ENCODE measurements around the gene C16orf78. TPM values are rescaled to one million over a fixed set of nuclear protein-coding genes. Genes with fewer than 3 reads are reported as not detected.

C16orf78 gene
- total and polyA plus RNA-seq, 2 donors (not counting 1 experiment from before 2014, with no cell fraction given): not detected

- Histone ChIP-seq H2AFZ (ENCODE audit: low read length) (no peak overlapping the region), H3K4me1 (ENCODE audit: control insufficient read depth, extremely low read depth, insufficient read depth, low read length) (no peaks in the 10 kb centered on the region), H4K20me1 (ENCODE audit: control insufficient read depth, extremely low read depth, insufficient read depth, low read length) (no peaks in the 10 kb centered on the region), H3K27ac (ENCODE audit: insufficient read depth, low read length) (no peak overlapping the region), H3K9ac (ENCODE audit: insufficient read depth, low read length) (no peak overlapping the region), H3K9me3 (ENCODE audit: control insufficient read depth, insufficient read depth, low read depth, low read length) (no peaks in the 10 kb centered on the region), H3K4me3 (replicated peaks in 1 of 4; ENCODE audit: control extremely low read depth in 1 of 4, insufficient read depth in 1 of 4, low read depth in 3 of 4, low read length in 4 of 4) (no peak overlapping the region), H3K79me2 (ENCODE audit: control insufficient read depth, insufficient read depth, low read length) (no peaks in the 10 kb centered on the region), H3K27me3 (ENCODE audit: control insufficient read depth, insufficient read depth, low read length) (no peaks in the 10 kb centered on the region), H3K36me3 (ENCODE audit: control insufficient read depth, insufficient read depth, low read length) (no peaks in the 10 kb centered on the region), H3K4me2 (ENCODE audit: extremely low read depth, insufficient read depth, low read length) (no peak overlapping the region)
- TF ChIP-seq CTCF (conservative IDR thresholded peaks at IDR 0.05 in 1 of 2, IDR thresholded peaks at IDR 0.05 in 1 of 2; ENCODE audit: low read depth in 1 of 2, low read length in 2 of 2) (no peak), EZH2 (IDR thresholded peaks at IDR 0.05; ENCODE audit: low read length, missing control alignments) (no peak)
- no peak for DNase-seq (ENCODE audit: low read depth in 2 of 2)
These were observed 31.9 kb upstream of the C16orf78 start for GRCh38 chr16:49341706-49342105.

GRCh38 chr16:49342336-49343265 lies 31.0 kb upstream of the C16orf78 start:
- Histone ChIP-seq H4K20me1 (ENCODE audit: control insufficient read depth, extremely low read depth, insufficient read depth, low read length) (no peaks in the 10 kb centered on the region), H2AFZ (ENCODE audit: low read length) (no peak overlapping the region), H3K4me2 (ENCODE audit: extremely low read depth, insufficient read depth, low read length) (no peak overlapping the region), H3K9me3 (ENCODE audit: control insufficient read depth, insufficient read depth, low read depth, low read length) (no peaks in the 10 kb centered on the region), H3K4me3 (replicated peaks in 1 of 4; ENCODE audit: control extremely low read depth in 1 of 4, insufficient read depth in 1 of 4, low read depth in 3 of 4, low read length in 4 of 4) (no peak overlapping the region), H3K4me1 (ENCODE audit: control insufficient read depth, extremely low read depth, insufficient read depth, low read length) (no peaks in the 10 kb centered on the region), H3K36me3 (ENCODE audit: control insufficient read depth, insufficient read depth, low read length) (no peaks in the 10 kb centered on the region), H3K9ac (ENCODE audit: insufficient read depth, low read length) (no peak overlapping the region), H3K27me3 (ENCODE audit: control insufficient read depth, insufficient read depth, low read length) (no peaks in the 10 kb centered on the region), H3K27ac (ENCODE audit: insufficient read depth, low read length) (no peak overlapping the region), H3K79me2 (ENCODE audit: control insufficient read depth, insufficient read depth, low read length) (no peaks in the 10 kb centered on the region)
- no peak for DNase-seq (ENCODE audit: low read depth in 2 of 2)
- no peak for TF ChIP-seq EZH2 (IDR thresholded peaks at IDR 0.05; ENCODE audit: low read length, missing control alignments)

GRCh38 chr16:49343291-49343690 lies 30.3 kb upstream of the C16orf78 start:
- Histone ChIP-seq H2AFZ (ENCODE audit: low read length) (no peak overlapping the region), H3K27ac (ENCODE audit: insufficient read depth, low read length) (no peak overlapping the region), H3K27me3 (ENCODE audit: control insufficient read depth, insufficient read depth, low read length) (no peaks in the 10 kb centered on the region), H3K4me3 (replicated peaks in 1 of 4; ENCODE audit: control extremely low read depth in 1 of 4, insufficient read depth in 1 of 4, low read depth in 3 of 4, low read length in 4 of 4) (no peak overlapping the region), H4K20me1 (ENCODE audit: control insufficient read depth, extremely low read depth, insufficient read depth, low read length) (no peaks in the 10 kb centered on the region), H3K79me2 (ENCODE audit: control insufficient read depth, insufficient read depth, low read length) (no peaks in the 10 kb centered on the region), H3K4me2 (ENCODE audit: extremely low read depth, insufficient read depth, low read length) (no peak overlapping the region), H3K4me1 (ENCODE audit: control insufficient read depth, extremely low read depth, insufficient read depth, low read length) (no peaks in the 10 kb centered on the region), H3K9ac (ENCODE audit: insufficient read depth, low read length) (no peak overlapping the region), H3K9me3 (ENCODE audit: control insufficient read depth, insufficient read depth, low read depth, low read length) (no peaks in the 10 kb centered on the region), H3K36me3 (ENCODE audit: control insufficient read depth, insufficient read depth, low read length) (no peaks in the 10 kb centered on the region)
- no peak for DNase-seq (ENCODE audit: low read depth in 2 of 2)
- TF ChIP-seq CTCF (conservative IDR thresholded peaks at IDR 0.05 in 1 of 2, IDR thresholded peaks at IDR 0.05 in 1 of 2; ENCODE audit: low read depth in 1 of 2, low read length in 2 of 2) (no peak), EZH2 (IDR thresholded peaks at IDR 0.05; ENCODE audit: low read length, missing control alignments) (no peak)
